IMR-90 (cell line): ENCODE measurements around the gene SIPA1L3. TPM values are rescaled to one million over a fixed set of nuclear protein-coding genes. Genes with fewer than 3 reads are reported as not detected.

Experiments used
- ATAC-seq: fragments of 200-7000 bp; cut with Tn5 transposase; 2 replicates; pipeline ENCODE4 v1.9.1; 2020; ENCODE audit warnings: low read depth, mild to moderate bottlenecking, moderate library complexity
- BruUV-seq: library from RNA; stranded (reverse); fragments of 400-500 nt; replicated peaks from 2 replicates; lab custom pipeline; 2021; lab: Mats Ljungman, UMichigan
- CTCF ChIA-PET: fragments of 300-600 bp; formaldehyde crosslinking; extraction: SDS; loops from one replicate; lab custom pipeline; 2021; ENCODE audit warnings: antibody characterized with exemption; lab: Yijun Ruan, JAX
- POLR2A ChIA-PET: fragments of 300-600 bp; sonication (Branson Sonifier 250); formaldehyde crosslinking; loops from one replicate; lab custom pipeline; 2022; ENCODE audit warnings: antibody characterized with exemption; ENCODE audit not compliant: unreplicated experiment; lab: Charles Lee
- DNase-seq: peaks from one replicate; pipeline ENCODE4 v3.0.0; 2013
- H2AFZ ChIP-seq: replicated peaks from 2 replicates; pipeline ENCODE3; 2013; ENCODE audit warnings: low read length, mild to moderate bottlenecking; ENCODE audit not compliant: poor library complexity
- H2AK5ac ChIP-seq: 2 replicates; pipeline ENCODE4 v1.6.1; 2013; ENCODE audit warnings: low read depth, low read length, inconsistent platforms
- H2AK9ac ChIP-seq: replicated peaks from 2 replicates; pipeline ENCODE3; 2013; ENCODE audit warnings: mild to moderate bottlenecking, low read depth, low read length, moderate library complexity; ENCODE audit not compliant: poor library complexity
- H2BK120ac ChIP-seq: 2 replicates; pipeline ENCODE4 v1.6.1; 2013; ENCODE audit warnings: low read depth, low read length, inconsistent platforms
- H2BK15ac ChIP-seq: 3 replicates; pipeline ENCODE4 v1.6.1; 2013; ENCODE audit warnings: low read depth, low read length, inconsistent platforms
- H2BK20ac ChIP-seq: 2 replicates; pipeline ENCODE4 v1.6.1; 2013; ENCODE audit warnings: low read depth, mild to moderate bottlenecking, inconsistent platforms, low read length, moderate library complexity
- H2BK5ac ChIP-seq: 2 replicates; pipeline ENCODE4 v1.6.1; 2013; ENCODE audit warnings: mild to moderate bottlenecking, low read depth, low read length, inconsistent platforms; ENCODE audit not compliant: poor library complexity, severe bottlenecking
- H3K14ac ChIP-seq: replicated peaks from 2 replicates; pipeline ENCODE4 v1.6.1; 2013; ENCODE audit warnings: low read depth, low read length, inconsistent platforms
- H3K18ac ChIP-seq: 2 replicates; pipeline ENCODE4 v1.6.1; 2013; ENCODE audit warnings: low read depth, low read length, control low read depth
- H3K23ac ChIP-seq: 2 replicates; pipeline ENCODE4 v1.6.1; 2013; ENCODE audit warnings: low read depth, low read length, inconsistent platforms
- H3K27ac ChIP-seq: 2 replicates; pipeline ENCODE4 v1.5.1; 2013; ENCODE audit warnings: mild to moderate bottlenecking, control low read depth, low read length; ENCODE audit not compliant: insufficient read depth
- H3K27me3 ChIP-seq: 2 replicates; pipeline ENCODE4 v1.6.1; 2013; ENCODE audit warnings: low read length; ENCODE audit not compliant: control insufficient read depth, insufficient read depth
- H3K36me3 ChIP-seq: 2 replicates; pipeline ENCODE4 v1.6.1; 2013; ENCODE audit warnings: low read length, mixed read lengths; ENCODE audit not compliant: control insufficient read depth, insufficient read depth
- H3K4ac ChIP-seq: 2 replicates; pipeline ENCODE4 v1.6.1; 2013; ENCODE audit warnings: low read depth, low read length, inconsistent platforms
- H3K4me1 ChIP-seq: 2 replicates; pipeline ENCODE4 v1.6.1; 2013; ENCODE audit warnings: low read length, mixed read lengths; ENCODE audit not compliant: control insufficient read depth, insufficient read depth
- H3K4me2 ChIP-seq: 2 replicates; pipeline ENCODE4 v1.6.1; 2013; ENCODE audit warnings: low read depth, mild to moderate bottlenecking, control low read depth, low read length, moderate library complexity
- H3K4me3 ChIP-seq: 2 replicates; pipeline ENCODE4 v1.5.1; 2013; ENCODE audit warnings: low read depth, mild to moderate bottlenecking, control low read depth, low read length, moderate library complexity; ENCODE audit not compliant: insufficient read depth
- H3K56ac ChIP-seq: 2 replicates; pipeline ENCODE4 v1.6.1; 2013; ENCODE audit warnings: low read length, inconsistent platforms; ENCODE audit not compliant: insufficient read depth; ENCODE audit errors: extremely low read depth
- H3K79me1 ChIP-seq, 2 experiments: 2 replicates each; pipeline ENCODE4 v1.6.1; 2013; ENCODE audit warnings: low read length in 2 of 2, inconsistent platforms in 1 of 2, low read depth in 1 of 2
- H3K9ac ChIP-seq: 2 replicates; pipeline ENCODE4 v1.6.1; 2013; ENCODE audit warnings: low read depth, low read length, control low read depth
- H3K9me1 ChIP-seq: 2 replicates; pipeline ENCODE4 v1.6.1; 2013; ENCODE audit warnings: low read length, inconsistent platforms; ENCODE audit not compliant: insufficient read depth
- H3K9me3 ChIP-seq: 2 replicates; pipeline ENCODE4 v1.6.1; 2013; ENCODE audit warnings: low read length; ENCODE audit not compliant: control insufficient read depth, insufficient read depth
- H4K20me1 ChIP-seq: 2 replicates; pipeline ENCODE4 v1.6.1; 2013; ENCODE audit warnings: low read length, inconsistent platforms; ENCODE audit not compliant: insufficient read depth
- H4K5ac ChIP-seq: 2 replicates; pipeline ENCODE4 v1.6.1; 2013; ENCODE audit warnings: mild to moderate bottlenecking, low read depth, low read length, control low read depth
- H4K8ac ChIP-seq, 2 experiments: 2 replicates each; pipeline ENCODE4 v1.6.1; 2013; ENCODE audit warnings: low read depth in 2 of 2, low read length in 2 of 2, control low read depth in 1 of 2, inconsistent platforms in 1 of 2
- H4K91ac ChIP-seq: 2 replicates; pipeline ENCODE4 v1.6.1; 2013; ENCODE audit warnings: low read depth, low read length, inconsistent platforms; ENCODE audit not compliant: insufficient read depth
- CEBPB ChIP-seq: IDR thresholded peaks from 2 replicates; pipeline ENCODE4 v1.6.1; 2012; ENCODE audit warnings: low read depth, low read length, improper control_type of control experiment
- CHD1 ChIP-seq: IDR thresholded peaks from 2 replicates; pipeline ENCODE4 v1.6.1; 2012; ENCODE audit warnings: low read depth, low read length, improper control_type of control experiment
- CTCF ChIP-seq: conservative IDR thresholded peaks from 2 replicates; pipeline ENCODE4 v1.5.1; 2012; ENCODE audit warnings: mild to moderate bottlenecking, low read depth, low read length, improper control_type of control experiment
- ELK1 ChIP-seq: fragments of 150-350 bp; IDR thresholded peaks from 2 replicates; pipeline ENCODE4 v1.6.1; 2016; ENCODE audit warnings: low read depth, mild to moderate bottlenecking, low read length, moderate library complexity, borderline replicate concordance
- FOS ChIP-seq: fragments of 150-350 bp; IDR thresholded peaks from 2 replicates; pipeline ENCODE4 v1.6.1; 2016; ENCODE audit warnings: low read depth, low read length
- MAFK ChIP-seq: IDR thresholded peaks from 2 replicates; pipeline ENCODE4 v1.6.1; 2012; ENCODE audit warnings: low read depth, low read length, improper control_type of control experiment
- MXI1 ChIP-seq: IDR thresholded peaks from 2 replicates; pipeline ENCODE4 v1.6.1; 2012; ENCODE audit warnings: low read depth, mild to moderate bottlenecking, low read length, moderate library complexity, borderline replicate concordance
- NFE2L2 ChIP-seq: fragments of 150-350 bp; IDR thresholded peaks from 2 replicates; pipeline ENCODE4 v1.6.1; 2016; ENCODE audit warnings: low read depth, mild to moderate bottlenecking, low read length
- POLR2A ChIP-seq: IDR thresholded peaks from 2 replicates; pipeline ENCODE4 v1.6.1; 2012; ENCODE audit warnings: mild to moderate bottlenecking, low read depth, low read length
- RAD21 ChIP-seq: IDR thresholded peaks from 2 replicates; pipeline ENCODE4 v1.6.1; 2012; ENCODE audit warnings: low read length, improper control_type of control experiment
- RCOR1 ChIP-seq: IDR thresholded peaks from 2 replicates; pipeline ENCODE4 v1.6.1; 2012; ENCODE audit warnings: mild to moderate bottlenecking, low read length, improper control_type of control experiment; ENCODE audit not compliant: insufficient replicate concordance
- RFX5 ChIP-seq: IDR thresholded peaks from 2 replicates; pipeline ENCODE4 v1.8.0; 2012; ENCODE audit warnings: low read depth, mild to moderate bottlenecking, low read length, moderate library complexity
- USF2 ChIP-seq: fragments of 150-350 bp; IDR thresholded peaks from 2 replicates; pipeline ENCODE4 v1.6.1; 2017; ENCODE audit warnings: mild to moderate bottlenecking, antibody characterized with exemption, low read length, low read depth
- WGBS, 2 experiments: methylation state at CpG; one replicate each; pipeline versions ENCODE4 v1.1.5 to v1.1.7; 2013; ENCODE audit warnings: missing lambda C conversion rate in 2 of 2; ENCODE audit not compliant: insufficient read length in 1 of 2; ENCODE audit errors: extremely low coverage in 2 of 2; 5-methylcytosine and 5-hydroxymethylcytosine counted together
- dilution Hi-C: fragments of 300-500 bp; cut with HindIII; formaldehyde crosslinking; loops from one replicate; pipeline ENCODE4 v1.14.3; 2018; ENCODE audit warnings: low sequenced_read_pairs; ENCODE audit not compliant: unreplicated experiment
- in situ Hi-C: fragments of 300-500 bp; cut with MboI; formaldehyde crosslinking; loops from 3 replicates; pipeline ENCODE4 v1.14.3; 2019; ENCODE audit warnings: low sequenced_read_pairs, inconsistent platforms, mixed read lengths
- intact Hi-C: fragments of 100-400 bp; cut with micrococcal nuclease; formaldehyde crosslinking; loops from 2 replicates; pipeline ENCODE4 v1.10.0; 2022
- polyA plus RNA-seq, 3 experiments: library from polyadenylated mRNA; depleted of rRNA; stranded (reverse); fragments of >200 nt; gene quantifications; 2 replicates each; pipeline ENCODE4 v1.2.3, GENCODE V29; 2012; ENCODE audit warnings: low replicate concordance in 1 of 3
- total RNA-seq: library from RNA; depleted of rRNA; stranded (reverse); fragments of >200 nt; gene quantifications from 2 replicates; pipeline ENCODE4 v1.2.3, GENCODE V29; 2012

Gene SIPA1L3
- total and polyA plus RNA-seq, 2 of the 4 experiments (the other 2 are of a cell fraction) = 4.1 to 9.4 TPM

GRCh38 chr19:38141108-38141507, 234.1 kb downstream of the SIPA1L3 start:
- H4K8ac ChIP-seq = no peak overlapping the region
- H3K36me3 ChIP-seq = peaks cover 10% of the 10 kb centered on the region
- no peak overlapping the region for H3K56ac ChIP-seq
- H2AK5ac ChIP-seq = no peak overlapping the region
- no peak overlapping the region for H4K5ac ChIP-seq
- H3K18ac ChIP-seq = no peak overlapping the region
- H2BK120ac ChIP-seq = no peak overlapping the region
- peaks cover 4% of the 10 kb centered on the region; the same call in 1 of the 2 replicates for H3K9me1 ChIP-seq
- H3K27me3 ChIP-seq = no peaks in the 10 kb centered on the region
- H3K9me3 ChIP-seq = no peaks in the 10 kb centered on the region
- no peak overlapping the region for H3K4me3 ChIP-seq
- in situ Hi-C loops (no loop called here), dilution Hi-C loops (no loop called here), intact Hi-C loops (no loop called here)
- H2AFZ ChIP-seq = no peak overlapping the region
- H3K79me1 ChIP-seq = peaks cover 0 to 20% of the 10 kb centered on the region in 2 experiments; a peak in 3 of 4 replicates
- no peak overlapping the region for H2AK9ac ChIP-seq
- H2BK15ac ChIP-seq = no peak overlapping the region
- no peak overlapping the region for H3K27ac ChIP-seq
- H2BK5ac ChIP-seq = no peak overlapping the region
- no peak overlapping the region for H4K91ac ChIP-seq
- TF ChIP-seq ELK1 = no peak
- no peak for TF ChIP-seq MAFK
- no peak for TF ChIP-seq MXI1
- TF ChIP-seq CTCF = no peak
- no peak for TF ChIP-seq RFX5
- no peak for TF ChIP-seq USF2
- TF ChIP-seq RAD21 = no peak
- TF ChIP-seq POLR2A = no peak
- TF ChIP-seq CHD1 = no peak
- TF ChIP-seq NFE2L2 = no peak
- no peak for TF ChIP-seq CEBPB
- no peak for TF ChIP-seq RCOR1
- TF ChIP-seq FOS = no peak
- H3K4ac ChIP-seq = no peak overlapping the region
- no peak overlapping the region for H3K4me2 ChIP-seq
- no peak overlapping the region for H3K9ac ChIP-seq
- DNase-seq (no peak), ATAC-seq (no peak)
- H3K14ac ChIP-seq = no peak overlapping the region
- WGBS, 2 experiments = 94 to 100% methylated on average over 1 to 8 of the region's 13 CpGs
- BruUV-seq = no TSS peak
- H3K23ac ChIP-seq = no peak overlapping the region
- no peak overlapping the region for H2BK20ac ChIP-seq
- ChIA-PET CTCF (no interaction called here), POLR2A (no interaction called here)
- H4K20me1 ChIP-seq = no peaks in the 10 kb centered on the region
- H3K4me1 ChIP-seq = no peaks in the 10 kb centered on the region
